PFSK-1 (cell line): Measurements from ENCODE around the gene C12orf76.

Experiments used
- FOXP2 ChIP-seq: optimal IDR thresholded peaks from 2 replicates; pipeline ENCODE3; 2011; ENCODE audit warnings: borderline replicate concordance, control low read depth, inconsistent platforms; ENCODE audit not compliant: insufficient read depth; ENCODE audit errors: extremely low read length, extremely low read depth
- POLR2AphosphoS5 ChIP-seq: IDR thresholded peaks from 2 replicates; pipeline ENCODE4 v1.6.1; 2012; ENCODE audit warnings: low read depth, mild to moderate bottlenecking, control low read depth, low read length, moderate library complexity
- REST ChIP-seq, 2 experiments: IDR thresholded peaks; 2 replicates each; pipeline versions ENCODE4 v1.6.1 to v1.8.0; 2011 to 2012; ENCODE audit warnings: low read depth in 2 of 2, low read length in 2 of 2, control low read depth in 1 of 2, inconsistent platforms in 1 of 2, mild to moderate bottlenecking in 1 of 2, moderate library complexity in 1 of 2; ENCODE audit not compliant: insufficient read depth in 1 of 2
- SIN3A ChIP-seq: IDR thresholded peaks from 2 replicates; pipeline ENCODE4 v1.6.1; 2012; ENCODE audit warnings: mild to moderate bottlenecking, low read length, moderate library complexity, borderline replicate concordance; ENCODE audit not compliant: insufficient read depth
- TAF1 ChIP-seq: IDR thresholded peaks from 2 replicates; pipeline ENCODE4 v1.6.1; 2012; ENCODE audit warnings: low read length, control low read depth, borderline replicate concordance; ENCODE audit not compliant: insufficient read depth

The C12orf76 gene

DNA sequence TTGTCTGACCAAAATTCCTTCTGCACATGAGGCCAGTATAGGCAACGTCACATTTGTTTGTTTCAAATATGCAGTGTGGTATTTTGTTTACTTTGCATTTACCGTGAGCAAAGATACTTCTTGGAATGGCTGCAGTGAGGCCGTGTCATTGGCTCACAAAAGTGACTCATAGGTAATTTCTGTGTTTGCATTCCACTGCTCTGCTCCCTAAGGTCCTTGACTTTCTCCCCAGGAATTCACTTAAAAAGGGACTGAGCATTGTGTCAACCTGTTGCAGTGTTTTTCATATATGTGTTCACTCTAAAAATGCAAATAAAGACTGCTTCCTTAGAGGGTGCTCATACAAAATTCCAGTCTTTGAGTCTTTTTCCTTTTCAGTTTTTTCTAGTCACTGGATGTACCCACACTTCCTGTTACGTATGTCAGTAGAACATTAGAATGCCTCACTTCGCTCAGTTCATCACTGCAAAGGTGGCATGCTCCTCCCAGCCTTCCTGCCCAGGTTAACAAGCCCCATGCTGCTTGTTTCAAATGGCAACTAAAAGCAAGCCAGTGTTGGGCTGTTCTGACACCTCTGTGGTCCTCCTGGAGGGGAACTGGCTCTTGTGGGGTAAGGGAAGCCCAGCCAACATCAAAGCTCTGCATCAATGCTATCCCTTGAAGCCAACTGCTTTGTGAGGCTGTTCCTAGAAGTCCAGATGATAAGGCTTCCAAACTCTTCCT lies 9.1 kb downstream of the C12orf76 start:
- TF ChIP-seq FOXP2 (no peak), POLR2AphosphoS5 (no peak), SIN3A (no peak), TAF1 (no peak), REST (IDR thresholded peaks at IDR 0.05; ENCODE audit: insufficient read depth in 1 of 2, low read depth in 2 of 2, low read length in 2 of 2) (no peak)

DNA sequence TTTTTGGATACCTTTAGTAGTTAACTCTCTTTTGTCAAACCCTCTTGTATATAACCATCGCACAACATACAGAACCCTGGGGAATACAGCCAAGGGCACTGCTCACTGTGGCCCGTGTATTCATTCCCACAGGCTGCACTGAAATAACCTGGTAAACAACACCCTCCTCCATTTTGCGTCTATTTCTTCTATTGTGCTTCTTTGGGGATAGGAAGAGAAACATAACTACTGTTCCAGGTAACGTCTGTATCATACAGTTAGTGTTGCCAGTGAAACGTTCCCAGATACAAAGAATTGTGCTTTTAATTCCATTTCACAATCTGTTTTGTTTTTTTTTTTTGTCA lies 9.6 kb downstream of the C12orf76 start:
- TF ChIP-seq REST (IDR thresholded peaks at IDR 0.05; ENCODE audit: insufficient read depth in 1 of 2, low read depth in 2 of 2, low read length in 2 of 2) (no peak), SIN3A (no peak), POLR2AphosphoS5 (no peak), FOXP2 (no peak), TAF1 (no peak)

DNA sequence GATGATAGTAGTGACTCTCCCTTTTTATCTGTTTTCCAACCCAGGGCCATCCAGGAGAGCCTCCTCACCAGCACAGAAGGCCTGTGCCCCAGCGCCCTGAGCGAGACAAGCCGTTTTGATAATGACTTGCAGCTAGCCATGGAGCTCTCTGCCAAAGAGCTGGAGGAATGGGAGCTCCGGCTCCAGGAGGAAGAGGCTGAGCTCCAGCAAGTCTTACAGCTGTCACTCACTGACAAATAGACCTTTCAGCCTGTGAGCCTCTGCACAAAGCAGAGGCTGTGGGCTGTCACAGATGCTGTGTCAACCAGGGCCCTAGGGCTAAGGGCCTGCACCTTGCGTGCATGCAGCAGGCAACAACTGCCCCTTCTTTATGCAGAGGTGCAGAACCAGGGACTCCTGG lies 11.0 kb downstream of the C12orf76 start:
- no peak for TF ChIP-seq POLR2AphosphoS5
- no peak for TF ChIP-seq REST (IDR thresholded peaks at IDR 0.05; ENCODE audit: insufficient read depth in 1 of 2, low read depth in 2 of 2, low read length in 2 of 2)

DNA sequence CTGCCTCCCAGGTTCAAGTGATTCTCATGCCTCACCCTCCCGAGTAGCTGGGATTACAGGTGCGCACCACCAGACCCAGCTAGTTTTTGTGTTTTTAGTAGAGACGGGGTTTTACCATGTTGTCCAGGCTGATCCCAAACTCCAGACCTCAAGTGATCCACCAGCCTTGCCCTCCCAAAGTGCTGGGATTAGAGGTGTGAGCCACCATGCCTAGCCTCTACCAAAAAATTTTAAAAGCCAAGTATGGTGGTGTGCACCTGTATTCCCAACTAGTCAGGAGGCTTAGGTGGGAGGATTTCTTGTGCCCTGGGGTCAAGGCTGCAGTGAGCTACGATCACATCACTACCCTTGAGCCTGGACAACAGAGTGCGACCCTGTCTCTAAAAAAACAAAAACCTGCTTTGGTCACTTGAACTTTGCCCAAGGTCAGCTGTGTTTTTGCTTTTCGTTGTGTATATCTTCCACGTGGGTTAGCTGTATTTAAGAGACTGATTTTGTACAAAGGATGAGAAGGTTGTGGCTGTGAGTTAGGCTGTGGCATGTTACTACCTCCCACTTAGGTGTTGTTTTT lies 12.7 kb downstream of the C12orf76 start:
- no peak for TF ChIP-seq POLR2AphosphoS5
- TF ChIP-seq SIN3A = no peak
- TF ChIP-seq TAF1 = no peak
- TF ChIP-seq FOXP2 = no peak
- no peak for TF ChIP-seq REST (IDR thresholded peaks at IDR 0.05; ENCODE audit: insufficient read depth in 1 of 2, low read depth in 2 of 2, low read length in 2 of 2)

DNA sequence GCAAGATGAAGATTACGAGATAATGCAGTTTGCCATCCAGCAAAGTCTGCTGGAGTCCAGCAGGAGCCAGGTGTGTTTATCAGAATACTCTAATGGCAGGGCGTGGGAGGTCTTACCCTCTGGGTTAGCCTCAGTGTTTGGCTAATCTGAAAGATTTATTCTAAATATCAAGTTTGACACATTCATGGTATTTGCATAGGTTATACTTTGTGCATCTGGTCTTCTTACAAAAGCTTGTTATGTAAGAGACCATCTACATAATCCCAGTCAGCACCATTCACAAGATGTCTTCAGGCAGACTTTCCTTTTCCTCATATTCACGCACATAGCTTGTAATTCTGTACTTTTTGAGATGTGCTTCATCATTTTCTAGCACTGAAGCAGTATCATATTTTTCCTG lies 14.4 kb downstream of the C12orf76 start:
- TF ChIP-seq POLR2AphosphoS5 (no peak), TAF1 (no peak), REST (IDR thresholded peaks at IDR 0.05; ENCODE audit: insufficient read depth in 1 of 2, low read depth in 2 of 2, low read length in 2 of 2) (no peak), SIN3A (no peak), FOXP2 (no peak)
